ENCODE data around the gene OR5K3.

OR5K3 gene

GRCh38 chr3:98359993-98360675 is 30.3 kb upstream of the OR5K3 start:
- Histone ChIP-seq H3K36me3 (ENCODE audit: control insufficient read depth in 4 of 4, insufficient read depth in 4 of 4, low read length in 3 of 4) (no peaks in the 10 kb centered on the region), H3K4me1 (ENCODE audit: control extremely low read depth in 1 of 4, control insufficient read depth in 4 of 4, insufficient read depth in 4 of 4, low read length in 3 of 4) (no peaks in the 10 kb centered on the region), H3K4me3 (ENCODE audit: control insufficient read depth in 1 of 7, extremely low read depth in 1 of 7, insufficient read depth in 4 of 7, low read depth in 2 of 7, low read length in 6 of 7) (no peak overlapping the region), H3K27me3 (replicated peaks in 2 of 5; ENCODE audit: control insufficient read depth in 4 of 5, insufficient read depth in 5 of 5, low read length in 4 of 5) (no peaks in the 10 kb centered on the region), H3K9me3 (ENCODE audit: control extremely low read depth in 1 of 5, control insufficient read depth in 4 of 5, insufficient read depth in 2 of 5, low read depth in 1 of 5, low read length in 4 of 5) (peaks cover 0 to 12% (median 0%) of the 10 kb centered on the region in 5 experiments), H3K27ac (ENCODE audit: insufficient read depth in 1 of 2, low read depth in 1 of 2, low read length in 2 of 2, poor library complexity in 1 of 2, severe bottlenecking in 2 of 2) (no peak overlapping the region)
- 100% methylated on average over 1 of the region's 1 CpG for WGBS (ENCODE audit: insufficient coverage)
- POLR2A ChIA-PET: no interaction called here
- CTCF ChIA-PET: interaction anchor here (1.0 kb wide), 1 partner anchor 210 kb away, joined by 3 read pairs; no protein-coding TSS in a partner anchor
- no peak for DNase-seq

- 100% methylated on average over 3 of the region's 3 CpGs for WGBS (ENCODE audit: insufficient coverage)
- H3K4me1 ChIP-seq (ENCODE audit: control extremely low read depth in 1 of 4, control insufficient read depth in 4 of 4, insufficient read depth in 4 of 4, low read length in 3 of 4): no peaks in the 10 kb centered on the region
- H3K36me3 ChIP-seq (ENCODE audit: control insufficient read depth in 4 of 4, insufficient read depth in 4 of 4, low read length in 3 of 4): no peaks in the 10 kb centered on the region
- no peak for DNase-seq
- CTCF ChIA-PET: interaction anchor here (1.0 kb wide), 1 partner anchor 210 kb away, joined by 3 read pairs; no protein-coding TSS in a partner anchor
- H3K27ac ChIP-seq (ENCODE audit: insufficient read depth in 1 of 2, low read depth in 1 of 2, low read length in 2 of 2, poor library complexity in 1 of 2, severe bottlenecking in 2 of 2): no peak overlapping the region
- POLR2A ChIA-PET: no interaction called here
- no peaks in the 10 kb centered on the region for H3K27me3 ChIP-seq (replicated peaks in 2 of 5; ENCODE audit: control insufficient read depth in 4 of 5, insufficient read depth in 5 of 5, low read length in 4 of 5)
- H3K4me3 ChIP-seq (ENCODE audit: control insufficient read depth in 1 of 7, extremely low read depth in 1 of 7, insufficient read depth in 4 of 7, low read depth in 2 of 7, low read length in 6 of 7): no peak overlapping the region
- peaks cover 0 to 12% (median 0%) of the 10 kb centered on the region in 5 experiments for H3K9me3 ChIP-seq (ENCODE audit: control extremely low read depth in 1 of 5, control insufficient read depth in 4 of 5, insufficient read depth in 2 of 5, low read depth in 1 of 5, low read length in 4 of 5)
Measured at GRCh38 chr3:98360681-98361080, 29.8 kb upstream of the OR5K3 start.

DNA sequence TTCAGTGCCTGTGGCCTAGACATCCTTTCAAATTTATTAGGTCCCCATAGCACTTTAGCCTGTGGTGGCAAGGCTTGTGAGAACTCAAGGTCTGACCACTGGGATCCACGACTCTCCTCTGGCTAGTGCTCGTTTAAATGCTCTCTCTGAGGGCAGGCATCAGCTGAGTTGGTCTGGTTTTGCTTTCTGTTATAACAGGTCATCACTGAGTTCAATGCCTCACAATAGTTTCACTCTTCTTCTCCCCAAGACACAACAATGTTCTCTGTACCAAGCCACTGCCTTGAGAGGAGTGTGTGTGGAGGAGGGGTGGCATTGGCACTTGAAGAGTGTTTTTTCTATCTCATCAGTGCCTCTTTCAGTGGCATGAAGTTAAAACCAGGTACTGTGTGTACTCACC is 29.2 kb upstream of the OR5K3 start:
- ChIA-PET POLR2A (no interaction called here), CTCF (interaction anchor here (1.0 kb wide), 1 partner anchor 209 kb away, joined by 3 read pairs; no protein-coding TSS in a partner anchor)
- H3K4me1 ChIP-seq (ENCODE audit: control extremely low read depth in 1 of 4, control insufficient read depth in 4 of 4, insufficient read depth in 4 of 4, low read length in 3 of 4): no peaks in the 10 kb centered on the region
- H3K27me3 ChIP-seq (replicated peaks in 2 of 5; ENCODE audit: control insufficient read depth in 4 of 5, insufficient read depth in 5 of 5, low read length in 4 of 5): no peaks in the 10 kb centered on the region
- H3K27ac ChIP-seq (ENCODE audit: insufficient read depth in 1 of 2, low read depth in 1 of 2, low read length in 2 of 2, poor library complexity in 1 of 2, severe bottlenecking in 2 of 2): no peak overlapping the region
- no peak overlapping the region for H3K4me3 ChIP-seq (ENCODE audit: control insufficient read depth in 1 of 7, extremely low read depth in 1 of 7, insufficient read depth in 4 of 7, low read depth in 2 of 7, low read length in 6 of 7)
- H3K9me3 ChIP-seq (ENCODE audit: control extremely low read depth in 1 of 5, control insufficient read depth in 4 of 5, insufficient read depth in 2 of 5, low read depth in 1 of 5, low read length in 4 of 5): peaks cover 0 to 12% (median 0%) of the 10 kb centered on the region in 5 experiments
- WGBS (ENCODE audit: insufficient coverage): 100% methylated on average over 2 of the region's 2 CpGs
- no peaks in the 10 kb centered on the region for H3K36me3 ChIP-seq (ENCODE audit: control insufficient read depth in 4 of 4, insufficient read depth in 4 of 4, low read length in 3 of 4)
- no peak for DNase-seq

DNA sequence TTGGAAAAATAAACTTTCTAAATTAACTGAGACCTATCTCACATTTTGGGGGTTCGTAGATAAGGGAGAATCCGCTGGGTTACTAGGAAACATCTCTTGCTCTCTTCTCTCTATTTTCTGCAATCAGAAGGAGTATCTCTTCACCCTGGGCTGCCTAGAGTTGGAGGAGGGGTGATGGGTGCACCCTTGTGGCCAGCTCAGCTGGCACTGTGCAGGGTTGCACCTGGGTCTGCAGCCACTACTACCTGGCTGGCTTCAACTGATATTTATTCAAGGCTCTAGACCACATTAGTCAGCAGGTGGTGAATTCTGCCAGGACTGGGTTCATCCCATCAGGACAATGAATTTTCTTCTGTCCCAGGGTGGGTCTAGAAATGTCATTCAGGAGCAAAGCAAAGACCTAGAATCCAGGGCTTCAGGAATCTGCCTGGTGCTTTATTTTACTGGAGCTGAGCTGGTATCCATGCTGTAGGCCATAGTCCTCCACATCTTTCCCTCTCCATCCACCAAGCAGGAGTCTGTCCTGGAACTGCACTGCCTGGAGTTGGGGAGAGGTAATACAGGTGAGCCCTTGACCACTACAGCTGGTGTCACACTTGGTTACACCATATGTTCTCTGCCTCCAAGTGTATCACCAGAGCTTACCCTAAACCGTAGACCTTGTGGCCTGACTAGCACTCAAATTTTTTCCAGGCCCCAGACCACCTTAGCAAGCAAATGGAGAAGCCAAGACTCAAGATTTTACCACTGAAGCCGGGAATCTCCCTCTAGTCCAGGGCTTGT is 22.8 kb upstream of the OR5K3 start:
- H3K9me3 ChIP-seq (ENCODE audit: control extremely low read depth in 1 of 5, control insufficient read depth in 4 of 5, insufficient read depth in 2 of 5, low read depth in 1 of 5, low read length in 4 of 5): no peaks in the 10 kb centered on the region
- no peaks in the 10 kb centered on the region for H3K27me3 ChIP-seq (replicated peaks in 2 of 5; ENCODE audit: control insufficient read depth in 4 of 5, insufficient read depth in 5 of 5, low read length in 4 of 5)
- ChIA-PET POLR2A (no interaction called here), CTCF (no interaction called here)
- H3K36me3 ChIP-seq (ENCODE audit: control insufficient read depth in 4 of 4, insufficient read depth in 4 of 4, low read length in 3 of 4): no peaks in the 10 kb centered on the region
- H3K4me1 ChIP-seq (ENCODE audit: control extremely low read depth in 1 of 4, control insufficient read depth in 4 of 4, insufficient read depth in 4 of 4, low read length in 3 of 4): no peaks in the 10 kb centered on the region
- WGBS (ENCODE audit: insufficient coverage): 93% methylated on average over 4 of the region's 4 CpGs
- H3K4me3 ChIP-seq (ENCODE audit: control insufficient read depth in 1 of 7, extremely low read depth in 1 of 7, insufficient read depth in 4 of 7, low read depth in 2 of 7, low read length in 6 of 7): no peak overlapping the region
- no peak overlapping the region for H3K27ac ChIP-seq (ENCODE audit: insufficient read depth in 1 of 2, low read depth in 1 of 2, low read length in 2 of 2, poor library complexity in 1 of 2, severe bottlenecking in 2 of 2)
- no peak for DNase-seq

DNA sequence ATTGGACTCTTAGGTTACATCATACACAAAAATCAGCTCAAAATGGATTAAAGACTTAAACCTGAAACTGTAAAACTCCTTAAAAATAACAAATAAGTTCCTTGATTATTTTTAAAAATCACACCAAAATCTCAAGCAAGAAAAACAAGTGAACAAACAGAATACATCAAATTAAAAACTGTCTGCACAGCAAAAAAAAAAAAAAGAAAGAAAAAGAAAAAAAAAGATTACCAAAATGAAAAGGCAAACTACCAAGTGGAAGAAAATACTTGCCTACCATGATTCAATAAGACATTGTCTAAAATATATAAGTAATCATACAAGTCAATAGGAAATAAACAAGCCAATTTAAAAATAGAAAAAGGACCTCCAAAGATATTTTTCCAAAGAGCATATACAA is 19.3 kb upstream of the OR5K3 start:
- no peaks in the 10 kb centered on the region for H3K4me1 ChIP-seq (ENCODE audit: control extremely low read depth in 1 of 4, control insufficient read depth in 4 of 4, insufficient read depth in 4 of 4, low read length in 3 of 4)
- ChIA-PET POLR2A (no interaction called here), CTCF (no interaction called here)
- H3K27me3 ChIP-seq (replicated peaks in 2 of 5; ENCODE audit: control insufficient read depth in 4 of 5, insufficient read depth in 5 of 5, low read length in 4 of 5): no peaks in the 10 kb centered on the region
- no peak for DNase-seq
- H3K27ac ChIP-seq (ENCODE audit: insufficient read depth in 1 of 2, low read depth in 1 of 2, low read length in 2 of 2, poor library complexity in 1 of 2, severe bottlenecking in 2 of 2): no peak overlapping the region
- H3K36me3 ChIP-seq (ENCODE audit: control insufficient read depth in 4 of 4, insufficient read depth in 4 of 4, low read length in 3 of 4): no peaks in the 10 kb centered on the region
- no peaks in the 10 kb centered on the region for H3K9me3 ChIP-seq (ENCODE audit: control extremely low read depth in 1 of 5, control insufficient read depth in 4 of 5, insufficient read depth in 2 of 5, low read depth in 1 of 5, low read length in 4 of 5)
- H3K4me3 ChIP-seq (ENCODE audit: control insufficient read depth in 1 of 7, extremely low read depth in 1 of 7, insufficient read depth in 4 of 7, low read depth in 2 of 7, low read length in 6 of 7): no peak overlapping the region

- Histone ChIP-seq H3K9me3 (ENCODE audit: control extremely low read depth in 1 of 5, control insufficient read depth in 4 of 5, insufficient read depth in 2 of 5, low read depth in 1 of 5, low read length in 4 of 5) (no peaks in the 10 kb centered on the region), H3K27me3 (replicated peaks in 2 of 5; ENCODE audit: control insufficient read depth in 4 of 5, insufficient read depth in 5 of 5, low read length in 4 of 5) (no peaks in the 10 kb centered on the region), H3K4me3 (ENCODE audit: control insufficient read depth in 1 of 7, extremely low read depth in 1 of 7, insufficient read depth in 4 of 7, low read depth in 2 of 7, low read length in 6 of 7) (no peak overlapping the region), H3K4me1 (ENCODE audit: control extremely low read depth in 1 of 4, control insufficient read depth in 4 of 4, insufficient read depth in 4 of 4, low read length in 3 of 4) (no peaks in the 10 kb centered on the region), H3K36me3 (ENCODE audit: control insufficient read depth in 4 of 4, insufficient read depth in 4 of 4, low read length in 3 of 4) (no peaks in the 10 kb centered on the region), H3K27ac (ENCODE audit: insufficient read depth in 1 of 2, low read depth in 1 of 2, low read length in 2 of 2, poor library complexity in 1 of 2, severe bottlenecking in 2 of 2) (no peak overlapping the region)
- DNase-seq: no peak
- ChIA-PET POLR2A (no interaction called here), CTCF (no interaction called here)
Measured at GRCh38 chr3:98371853-98372252, 18.6 kb upstream of the OR5K3 start.

GRCh38 chr3:98372445-98372844 is 18.0 kb upstream of the OR5K3 start:
- no peaks in the 10 kb centered on the region for H3K9me3 ChIP-seq (ENCODE audit: control extremely low read depth in 1 of 5, control insufficient read depth in 4 of 5, insufficient read depth in 2 of 5, low read depth in 1 of 5, low read length in 4 of 5)
- WGBS (ENCODE audit: insufficient coverage): no CpG with 5 or more reads among the region's 1 CpG
- H3K36me3 ChIP-seq (ENCODE audit: control insufficient read depth in 4 of 4, insufficient read depth in 4 of 4, low read length in 3 of 4): no peaks in the 10 kb centered on the region
- H3K4me3 ChIP-seq (ENCODE audit: control insufficient read depth in 1 of 7, extremely low read depth in 1 of 7, insufficient read depth in 4 of 7, low read depth in 2 of 7, low read length in 6 of 7): no peak overlapping the region
- no peaks in the 10 kb centered on the region for H3K4me1 ChIP-seq (ENCODE audit: control extremely low read depth in 1 of 4, control insufficient read depth in 4 of 4, insufficient read depth in 4 of 4, low read length in 3 of 4)
- ChIA-PET POLR2A (no interaction called here), CTCF (no interaction called here)
- no peak overlapping the region for H3K27ac ChIP-seq (ENCODE audit: insufficient read depth in 1 of 2, low read depth in 1 of 2, low read length in 2 of 2, poor library complexity in 1 of 2, severe bottlenecking in 2 of 2)
- no peak for DNase-seq
- H3K27me3 ChIP-seq (replicated peaks in 2 of 5; ENCODE audit: control insufficient read depth in 4 of 5, insufficient read depth in 5 of 5, low read length in 4 of 5): no peaks in the 10 kb centered on the region
